H1 (cell line): ENCODE data around the gene HECTD4. TPM values are rescaled to one million over a fixed set of nuclear protein-coding genes. Genes with fewer than 3 reads are reported as not detected.

Source experiments
- CTCF ChIA-PET: fragments of 300-600 bp; sonication (Branson Sonifier 250); formaldehyde crosslinking; loops from one replicate; lab custom pipeline; 2021; ENCODE audit not compliant: partially characterized antibody; lab: Charles Lee
- POLR2A ChIA-PET: fragments of 300-600 bp; sonication (Branson Sonifier 250); formaldehyde crosslinking; loops from one replicate; lab custom pipeline; 2021; ENCODE audit warnings: inconsistent platforms; ENCODE audit not compliant: partially characterized antibody; lab: Charles Lee
- DNase-seq, 2 experiments: peaks; one replicate each; pipeline versions ENCODE4 v3.0.0 to v3.0.0-alpha.2; 2010 to 2022; ENCODE audit warnings: low spot score in 2 of 2, low read depth in 1 of 2, mixed read lengths in 1 of 2
- FAIRE-seq: peaks from 2 replicates; lab custom pipeline; 2011; peaks lifted over from hg19 to GRCh38; lab: Jason Lieb, UNC
- H2AFZ ChIP-seq: 2 replicates; pipeline ENCODE4 v1.8.1; 2012; ENCODE audit warnings: low read length, inconsistent platforms
- H2AK5ac ChIP-seq: 2 replicates; pipeline ENCODE4 v1.6.1; 2013; ENCODE audit warnings: low read depth, low read length
- H2BK120ac ChIP-seq: replicated peaks from 2 replicates; pipeline ENCODE3; 2013; ENCODE audit warnings: low read depth, low read length, inconsistent platforms
- H2BK12ac ChIP-seq: 2 replicates; pipeline ENCODE4 v1.6.1; 2013; ENCODE audit warnings: low read depth, low read length
- H2BK15ac ChIP-seq: 2 replicates; pipeline ENCODE4 v1.6.1; 2013; ENCODE audit warnings: low read length
- H2BK20ac ChIP-seq: 2 replicates; pipeline ENCODE4 v1.6.1; 2013; ENCODE audit warnings: low read length
- H2BK5ac ChIP-seq: 2 replicates; pipeline ENCODE4 v1.6.1; 2013; ENCODE audit warnings: low read depth, low read length
- H3K14ac ChIP-seq: 2 replicates; pipeline ENCODE4 v1.6.1; 2013; ENCODE audit warnings: inconsistent platforms; ENCODE audit not compliant: insufficient read length
- H3K18ac ChIP-seq: 2 replicates; pipeline ENCODE4 v1.6.1; 2013; ENCODE audit warnings: low read length; ENCODE audit errors: extremely low read depth
- H3K23ac ChIP-seq: 2 replicates; pipeline ENCODE4 v1.6.1; 2013; ENCODE audit warnings: inconsistent platforms; ENCODE audit not compliant: insufficient read length
- H3K23me2 ChIP-seq: 2 replicates; pipeline ENCODE4 v1.6.1; 2013; ENCODE audit warnings: low read depth, low read length
- H3K27ac ChIP-seq: 2 replicates; pipeline ENCODE4 v1.6.1; 2011; ENCODE audit warnings: low read depth, low read length, inconsistent platforms
- H3K27me3 ChIP-seq, 4 experiments: replicated peaks in 1 of 4; 1 replicate in 1 of 4; 2 replicates in 3 of 4; pipeline versions ENCODE4 v1.6.1 to v1.8.1; 2011 to 2013; ENCODE audit warnings: low read length in 3 of 4, mild to moderate bottlenecking in 3 of 4, inconsistent platforms in 2 of 4, mixed read lengths in 2 of 4, moderate library complexity in 1 of 4; ENCODE audit not compliant: control insufficient read depth in 3 of 4, insufficient read depth in 3 of 4; ENCODE audit errors: extremely low read depth in 1 of 4
- H3K36me3 ChIP-seq, 4 experiments: 2 replicates each; pipeline versions ENCODE4 v1.6.1 to v1.8.1; 2011 to 2013; ENCODE audit warnings: mild to moderate bottlenecking in 4 of 4, low read length in 3 of 4, moderate library complexity in 2 of 4, control low read depth in 1 of 4, inconsistent platforms in 1 of 4; ENCODE audit not compliant: insufficient read depth in 4 of 4, control insufficient read depth in 2 of 4
- H3K4ac ChIP-seq: replicated peaks from 2 replicates; pipeline ENCODE3; 2013; ENCODE audit warnings: low read length, low read depth, mixed read lengths, inconsistent platforms; ENCODE audit not compliant: insufficient read length
- H3K4me1 ChIP-seq, 4 experiments: replicated peaks in 1 of 4; 1 replicate in 1 of 4; 2 replicates in 3 of 4; pipeline versions ENCODE4 v1.6.1 to v1.8.1; 2011 to 2013; ENCODE audit warnings: low read length in 3 of 4, inconsistent platforms in 2 of 4, mixed read lengths in 1 of 4; ENCODE audit not compliant: insufficient read depth in 4 of 4, control insufficient read depth in 3 of 4
- H3K4me2 ChIP-seq, 2 experiments: 2 replicates each; pipeline versions ENCODE4 v1.6.1 to v1.8.1; 2011 to 2013; ENCODE audit warnings: low read depth in 2 of 2, low read length in 2 of 2, control low read depth in 1 of 2, inconsistent platforms in 1 of 2, mild to moderate bottlenecking in 1 of 2; ENCODE audit not compliant: insufficient read depth in 1 of 2
- H3K4me3 ChIP-seq, 4 experiments: fragments of 200-600, 300-600 bp in 1 of 4; sonication (generic), shearing (Covaris generic), sonication (Bioruptor Twin) in 1 of 4; 2 replicates each; pipeline versions ENCODE4 v1.5.1 to v1.8.1; 2011 to 2016; ENCODE audit warnings: low read length in 4 of 4, low read depth in 3 of 4, control low read depth in 2 of 4, inconsistent platforms in 2 of 4, mild to moderate bottlenecking in 2 of 4, mixed read lengths in 1 of 4, moderate library complexity in 1 of 4; ENCODE audit not compliant: insufficient read depth in 2 of 4; ENCODE audit errors: extremely low read depth in 1 of 4
- H3K56ac ChIP-seq: replicated peaks from 2 replicates; pipeline ENCODE3; 2013; ENCODE audit warnings: low read depth, mild to moderate bottlenecking, mixed read lengths, low read length, inconsistent platforms; ENCODE audit not compliant: insufficient read length
- H3K79me1 ChIP-seq: 2 replicates; pipeline ENCODE4 v1.6.1; 2013; ENCODE audit warnings: low read depth, low read length, control low read depth
- H3K79me2 ChIP-seq, 2 experiments: 2 replicates each; pipeline versions ENCODE4 v1.6.1 to v1.8.1; 2012 to 2013; ENCODE audit warnings: low read length in 2 of 2, mild to moderate bottlenecking in 2 of 2, inconsistent platforms in 1 of 2; ENCODE audit not compliant: insufficient read depth in 2 of 2, control insufficient read depth in 1 of 2
- H3K9ac ChIP-seq, 4 experiments: replicated peaks in 1 of 4; 1 replicate in 1 of 4; 2 replicates in 3 of 4; pipeline versions ENCODE4 v1.6.1 to v1.8.1; 2011 to 2013; ENCODE audit warnings: low read depth in 3 of 4, low read length in 3 of 4, control low read depth in 2 of 4, mild to moderate bottlenecking in 2 of 4, moderate library complexity in 2 of 4, inconsistent platforms in 1 of 4; ENCODE audit errors: extremely low read depth in 1 of 4
- H3K9me3 ChIP-seq, 2 experiments: 2 replicates each; pipeline versions ENCODE4 v1.6.1 to v1.8.1; 2012 to 2013; ENCODE audit warnings: mild to moderate bottlenecking in 2 of 2, moderate library complexity in 2 of 2, control low read depth in 1 of 2, inconsistent platforms in 1 of 2, low read depth in 1 of 2, low read length in 1 of 2, mixed read lengths in 1 of 2; ENCODE audit not compliant: insufficient read depth in 2 of 2
- H4K20me1 ChIP-seq, 2 experiments: replicated peaks in 1 of 2; 2 replicates each; pipeline versions ENCODE3 to v1.8.1; 2011 to 2013; ENCODE audit warnings: inconsistent platforms in 2 of 2, low read length in 2 of 2, mild to moderate bottlenecking in 1 of 2; ENCODE audit not compliant: insufficient read depth in 2 of 2, control insufficient read depth in 1 of 2
- H4K5ac ChIP-seq: 2 replicates; pipeline ENCODE4 v1.6.1; 2013; ENCODE audit warnings: low read length, low read depth, mixed read lengths, inconsistent platforms; ENCODE audit not compliant: insufficient read length
- H4K8ac ChIP-seq: 2 replicates; pipeline ENCODE4 v1.8.0; 2013; ENCODE audit warnings: mild to moderate bottlenecking, moderate library complexity, low read length, inconsistent platforms; ENCODE audit not compliant: insufficient read depth; ENCODE audit errors: extremely low read depth
- H4K91ac ChIP-seq: replicated peaks from 2 replicates; pipeline ENCODE3; 2013; ENCODE audit warnings: low read length, mixed read lengths, inconsistent platforms; ENCODE audit not compliant: insufficient read length
- EGR1 ChIP-seq: IDR thresholded peaks from 2 replicates; pipeline ENCODE4 v1.6.1; 2011; ENCODE audit warnings: low read depth, low read length, borderline replicate concordance
- EP300 ChIP-seq, 2 experiments: IDR thresholded peaks; 1 replicate in 1 of 2; 2 replicates in 1 of 2; pipeline ENCODE4 v1.6.1; 2011 to 2012; ENCODE audit warnings: low read depth in 2 of 2, low read length in 2 of 2, mild to moderate bottlenecking in 2 of 2, borderline replicate concordance in 1 of 2, inconsistent platforms in 1 of 2, moderate library complexity in 1 of 2
- JUN ChIP-seq: IDR thresholded peaks from 2 replicates; pipeline ENCODE4 v1.6.1; 2011; ENCODE audit warnings: low read depth, mild to moderate bottlenecking, improper control_type of control experiment, low read length
- PHF8 ChIP-seq: fragments of 200-600 bp; sonication (generic); conservative IDR thresholded peaks from 2 replicates; pipeline ENCODE4 v1.7.1; 2012; ENCODE audit warnings: low read depth, mild to moderate bottlenecking, inconsistent platforms, low read length, moderate library complexity
- POLR2AphosphoS5 ChIP-seq: IDR thresholded peaks from 2 replicates; pipeline ENCODE4 v1.6.1; 2011; ENCODE audit warnings: low read depth, low read length
- RFX5 ChIP-seq: IDR thresholded peaks from 2 replicates; pipeline ENCODE4 v1.6.1; 2011; ENCODE audit warnings: low read depth, low read length, improper control_type of control experiment, borderline replicate concordance
- RNF2 ChIP-seq: fragments of 200-900, 300-1000 bp; sonication (generic); IDR thresholded peaks from 2 replicates; pipeline ENCODE4 v1.7.1; 2016; ENCODE audit warnings: borderline replicate concordance, low read depth, mild to moderate bottlenecking, antibody characterized with exemption, low read length; ENCODE audit not compliant: poor library complexity, severe bottlenecking; ENCODE audit errors: missing control alignments
- SP2 ChIP-seq: IDR thresholded peaks from 2 replicates; pipeline ENCODE4 v1.6.1; 2012; ENCODE audit warnings: mild to moderate bottlenecking, low read length, inconsistent platforms
- SP4 ChIP-seq: IDR thresholded peaks from 2 replicates; pipeline ENCODE4 v1.6.1; 2012; ENCODE audit warnings: low read length, inconsistent platforms
- YY1 ChIP-seq: IDR thresholded peaks from 2 replicates; pipeline ENCODE4 v1.6.1; 2011; ENCODE audit warnings: low read depth, mild to moderate bottlenecking, low read length
- ZNF274 ChIP-seq: IDR thresholded peaks from 2 replicates; pipeline ENCODE4 v1.7.0; 2012; ENCODE audit warnings: low read length, borderline replicate concordance; ENCODE audit errors: extremely low read depth
- WGBS, 2 experiments: shearing (Covaris generic) in 1 of 2; methylation state at CpG; one replicate each; pipeline versions ENCODE4 v1.1.6 to v1.1.7; 2013 to 2015; ENCODE audit warnings: low lambda C conversion rate in 2 of 2, mixed read lengths in 2 of 2, inconsistent platforms in 1 of 2, low coverage in 1 of 2, missing lambda C conversion rate in 1 of 2; ENCODE audit not compliant: insufficient replicate concordance in 2 of 2, insufficient coverage in 1 of 2, insufficient read length in 1 of 2; ENCODE audit errors: extremely low coverage in 1 of 2, missing lambda C conversion rate in 1 of 2; 5-methylcytosine and 5-hydroxymethylcytosine counted together
- polyA plus RNA-seq, 7 experiments: library from polyadenylated mRNA; depleted of rRNA in 3 of 7; stranded (reverse) in 5 of 7; unstranded in 2 of 7; fragments of >200 nt in 5 of 7; fragments of 200-250 nt in 2 of 7; gene quantifications; 1 replicate in 5 of 7; 2 replicates in 1 of 7; 4 replicates in 1 of 7; pipeline versions ENCODE4 v1.2.1 to v1.2.3, GENCODE V29; 2011 to 2013; ENCODE audit warnings: missing spikeins in 2 of 7, mixed read lengths in 2 of 7
- total RNA-seq: library from RNA; stranded (reverse); fragmentation: NEBNext Ultra II Directional; extraction: Animal tissue kit (Norgen Biotek cat#: 25700); gene quantifications from 2 replicates; pipeline ENCODE4 v1.2.1, GENCODE V29; 2021

Gene HECTD4
- total and polyA plus RNA-seq, 2 of the 8 experiments (the other 6 are each of a cell fraction or from before 2014, with no cell fraction given): 6.5 to 33.7 TPM

- no peak overlapping the region for H3K56ac ChIP-seq
- CTCF ChIA-PET: interaction anchor here (1.0 to 1.2 kb wide), 2 partner anchors 14 to 16 kb away, joined by 3 read pairs; no protein-coding TSS in a partner anchor
- FAIRE-seq: no peak
- H4K8ac ChIP-seq: no peak overlapping the region
- H3K4me1 ChIP-seq: no peaks in the 10 kb centered on the region
- H2BK20ac ChIP-seq: no peak overlapping the region
- 93% methylated on average over 7 of the region's 7 CpGs; no CpG with 5 or more reads in 1 of the 2 experiments for WGBS, 2 experiments
- no peak overlapping the region for H3K18ac ChIP-seq
- no peak overlapping the region for H2BK15ac ChIP-seq
- DNase-seq: no peak
- H2AK5ac ChIP-seq: no peak overlapping the region
- H3K4me3 ChIP-seq: no peak overlapping the region
- H3K27ac ChIP-seq: no peak overlapping the region
- H3K79me1 ChIP-seq: no peaks in the 10 kb centered on the region
- H3K14ac ChIP-seq: no peak overlapping the region
- no peak overlapping the region for H2AFZ ChIP-seq
- H3K79me2 ChIP-seq: no peaks in the 10 kb centered on the region
- no peak overlapping the region for H3K4me2 ChIP-seq
- no peak overlapping the region for H2BK12ac ChIP-seq
- H3K27me3 ChIP-seq: no peaks in the 10 kb centered on the region
- no peak overlapping the region for H2BK5ac ChIP-seq
- no peaks in the 10 kb centered on the region for H3K23me2 ChIP-seq
- no peak overlapping the region for H4K5ac ChIP-seq
- no peak overlapping the region for H4K91ac ChIP-seq
- no peak overlapping the region for H3K4ac ChIP-seq
- H4K20me1 ChIP-seq: no peaks in the 10 kb centered on the region
- no peaks in the 10 kb centered on the region for H3K9me3 ChIP-seq
- H3K23ac ChIP-seq: no peak overlapping the region
- POLR2A ChIA-PET: interaction anchor here (1.2 kb wide), 1 partner anchor 14 kb away, joined by 3 read pairs; no protein-coding TSS in a partner anchor
- H3K9ac ChIP-seq: no peak overlapping the region
- H2BK120ac ChIP-seq: no peak overlapping the region
- peaks cover 11 to 51% (median 14%) of the 10 kb centered on the region in 4 experiments for H3K36me3 ChIP-seq
- TF ChIP-seq RFX5 (no peak), ZNF274 (no peak), PHF8 (no peak), YY1 (no peak), RNF2 (no peak), SP4 (no peak), POLR2AphosphoS5 (no peak), EP300 (IDR thresholded peaks at IDR 0.05; ENCODE audit: borderline replicate concordance in 1 of 2, low read depth in 2 of 2, low read length in 2 of 2) (no peak), JUN (no peak), SP2 (no peak), EGR1 (no peak)
Measured at GRCh38 chr12:112236786-112237185, 145.4 kb downstream of the HECTD4 start.
